Epithelial cell of proximal tubule (primary cell): ENCODE measurements around the gene RRAS. TPM values are rescaled to one million over a fixed set of nuclear protein-coding genes. Genes with fewer than 3 reads are reported as not detected.

Experiments
- DNase-seq: peaks from one replicate; pipeline ENCODE4 v3.0.0-alpha.2; 2011; ENCODE audit warnings: low read depth
- H3K4me3 ChIP-seq: 2 replicates; pipeline ENCODE4 v1.5.1; 2011; ENCODE audit warnings: low read depth, mild to moderate bottlenecking, low read length
- CTCF ChIP-seq: conservative IDR thresholded peaks from 2 replicates; pipeline ENCODE4 v1.5.1; 2012; ENCODE audit warnings: low read depth, mild to moderate bottlenecking, low read length
- total RNA-seq: library from RNA; depleted of rRNA; stranded (reverse); fragments of >200 nt; gene quantifications from 2 replicates; pipeline ENCODE4 v1.2.3, GENCODE V29; 2015

Gene RRAS
- total RNA-seq, 1 donor from 2014 or later, result 67.2 TPM

GRCh38 chr19:49613374-49613773 is 26.6 kb downstream of the RRAS start:
- DNase-seq, result no peak
- H3K4me3 ChIP-seq, result no peak overlapping the region
- TF ChIP-seq CTCF, result no peak

GRCh38 chr19:49609499-49610092 is 30.3 kb downstream of the RRAS start:
- no peak for TF ChIP-seq CTCF
- no peak for DNase-seq
- H3K4me3 ChIP-seq, result no peak overlapping the region

- no peak for DNase-seq
- no peak for TF ChIP-seq CTCF
- no peak overlapping the region for H3K4me3 ChIP-seq
Measured at GRCh38 chr19:49605605-49606004, 34.3 kb downstream of the RRAS start.

- TF ChIP-seq CTCF, result no peak
- no peak for DNase-seq
- H3K4me3 ChIP-seq, result no peak overlapping the region
Measured at GRCh38 chr19:49602806-49603205, 37.1 kb downstream of the RRAS start.

- no peak for DNase-seq
- no peak for TF ChIP-seq CTCF
Measured at GRCh38 chr19:49601482-49602038, 38.4 kb downstream of the RRAS start.

GRCh38 chr19:49599378-49600295 is 40.3 kb downstream of the RRAS start:
- TF ChIP-seq CTCF, result no peak
- DNase-seq, result no peak
- no peak overlapping the region for H3K4me3 ChIP-seq

More at GRCh38 chr19:49601482-49602038, 38.4 kb downstream of the RRAS start:
- H3K4me3 ChIP-seq, result no peak overlapping the region

GRCh38 chr19:49597703-49597974 is 42.3 kb downstream of the RRAS start:
- no peak for TF ChIP-seq CTCF
- DNase-seq, result no peak
- no peak overlapping the region for H3K4me3 ChIP-seq
